Dendritic cell treated with granulocyte-macrophage colony-stimulating factor and Interleukin-4, amounts not matched to agents 40 ng/mL and 50 ng/mL, for 4 days (primary cell): Measurements from ENCODE around the gene STX10.
"Not testable (repeated sequence)": the region's sequence is repeated elsewhere in the genome, so short reads cannot be mapped to it uniquely, and the experiment has no call there.

Experiments used
- H3K27ac Mint-ChIP-seq: one replicate; pipeline ENCODE4 v1.8.0; 2022; ENCODE audit warnings: mild to moderate bottlenecking, mixed read lengths
- H3K27me3 Mint-ChIP-seq: one replicate; pipeline ENCODE4 v1.8.0; 2022; ENCODE audit warnings: mild to moderate bottlenecking, mixed read lengths
- H3K36me3 Mint-ChIP-seq: one replicate; pipeline ENCODE4 v1.8.0; 2022; ENCODE audit warnings: low read depth, mixed read lengths
- H3K4me1 Mint-ChIP-seq: one replicate; pipeline ENCODE4 v1.8.0; 2022; ENCODE audit warnings: low read depth, mixed read lengths
- H3K4me3 Mint-ChIP-seq: one replicate; pipeline ENCODE4 v1.8.0; 2022; ENCODE audit warnings: mild to moderate bottlenecking, moderate library complexity, mixed read lengths
- H3K9me3 Mint-ChIP-seq: one replicate; pipeline ENCODE4 v1.8.0; 2022; ENCODE audit warnings: mixed read lengths
- intact Hi-C: fragments of 100-400 bp; cut with micrococcal nuclease; formaldehyde crosslinking; loops from one replicate; pipeline ENCODE4 v1.15.0; 2022

Gene STX10

DNA sequence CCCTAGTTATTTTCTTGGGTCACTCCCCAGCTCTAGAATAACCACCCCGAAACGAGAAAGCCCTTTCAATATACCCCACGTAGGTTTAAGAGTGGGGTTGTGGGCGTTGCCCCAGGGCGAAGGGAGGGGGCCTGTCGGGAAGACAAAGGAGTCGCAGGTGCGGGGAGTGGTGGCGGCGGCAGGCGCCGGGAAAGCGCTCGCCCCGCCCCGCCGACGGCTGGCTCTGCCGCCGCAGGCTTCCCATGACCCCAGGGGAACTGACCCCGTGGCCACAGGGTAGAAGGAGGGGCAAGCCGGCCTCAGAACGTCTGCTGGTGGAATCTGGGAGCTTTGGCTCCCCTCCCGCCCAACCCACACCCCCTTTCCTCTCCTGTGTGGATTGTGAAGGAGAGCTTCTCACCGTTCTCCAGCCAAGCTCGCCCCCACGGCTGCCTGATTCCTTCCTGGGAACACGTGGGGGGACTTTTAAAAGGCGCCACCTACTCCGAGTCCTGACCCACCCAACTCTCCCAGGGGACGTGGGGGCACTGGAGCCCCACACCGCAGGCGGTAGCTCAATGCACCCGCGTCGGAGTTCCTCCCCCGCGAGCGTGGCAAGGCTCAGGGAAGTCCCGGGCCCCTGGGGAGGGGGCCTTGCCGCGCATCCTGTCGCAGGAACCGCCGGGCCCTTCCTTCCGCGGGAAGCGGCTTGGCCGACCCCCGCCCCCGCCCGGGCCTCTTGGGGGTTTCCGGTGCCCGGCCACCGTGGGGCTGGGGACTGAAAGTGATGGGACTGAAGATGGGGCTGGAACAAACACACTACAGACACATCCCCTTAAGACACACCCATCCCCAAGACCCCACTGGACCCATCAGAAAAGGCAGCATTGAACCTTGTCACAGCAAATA is 5.5 kb upstream of the STX10 start:
- peak overlapping the region; percentile 99 for H3K27ac Mint-ChIP-seq
- H3K36me3 Mint-ChIP-seq = peaks cover 34% of the 10 kb centered on the region
- peaks cover 44% of the 10 kb centered on the region for H3K4me1 Mint-ChIP-seq
- no peaks in the 10 kb centered on the region for H3K27me3 Mint-ChIP-seq
- intact Hi-C loops = no loop called here
- peak overlapping the region; percentile 97 for H3K4me3 Mint-ChIP-seq
- H3K9me3 Mint-ChIP-seq = no peaks in the 10 kb centered on the region

DNA sequence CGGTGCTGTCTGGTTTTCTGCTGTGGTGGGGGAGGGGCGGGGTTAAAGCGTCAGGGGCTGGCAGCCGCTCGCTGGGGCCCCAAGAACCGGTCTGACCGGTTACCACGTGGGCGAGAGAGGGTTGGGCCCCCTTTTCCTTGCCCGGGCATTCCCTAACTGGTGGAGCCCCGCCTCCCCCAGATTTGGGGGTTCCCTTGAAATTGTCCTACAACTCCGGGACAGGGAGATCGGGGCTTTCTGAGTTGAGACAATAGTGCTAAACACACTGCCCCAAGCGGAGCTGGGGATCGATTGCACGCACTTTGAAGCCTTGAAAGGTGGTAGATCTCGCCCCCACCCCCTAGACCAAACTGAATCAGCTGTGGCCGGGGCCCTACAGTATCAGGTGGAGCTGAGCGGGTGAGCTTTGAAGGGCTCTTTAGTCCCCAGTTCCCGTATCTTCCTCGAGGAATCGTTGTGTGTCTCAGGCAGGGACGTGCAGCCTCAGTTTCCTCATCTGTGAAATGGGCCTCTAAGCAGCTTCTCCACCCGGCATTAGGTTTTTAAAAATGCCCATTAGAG is 4.8 kb upstream of the STX10 start:
- H3K4me1 Mint-ChIP-seq = peaks cover 44% of the 10 kb centered on the region

DNA sequence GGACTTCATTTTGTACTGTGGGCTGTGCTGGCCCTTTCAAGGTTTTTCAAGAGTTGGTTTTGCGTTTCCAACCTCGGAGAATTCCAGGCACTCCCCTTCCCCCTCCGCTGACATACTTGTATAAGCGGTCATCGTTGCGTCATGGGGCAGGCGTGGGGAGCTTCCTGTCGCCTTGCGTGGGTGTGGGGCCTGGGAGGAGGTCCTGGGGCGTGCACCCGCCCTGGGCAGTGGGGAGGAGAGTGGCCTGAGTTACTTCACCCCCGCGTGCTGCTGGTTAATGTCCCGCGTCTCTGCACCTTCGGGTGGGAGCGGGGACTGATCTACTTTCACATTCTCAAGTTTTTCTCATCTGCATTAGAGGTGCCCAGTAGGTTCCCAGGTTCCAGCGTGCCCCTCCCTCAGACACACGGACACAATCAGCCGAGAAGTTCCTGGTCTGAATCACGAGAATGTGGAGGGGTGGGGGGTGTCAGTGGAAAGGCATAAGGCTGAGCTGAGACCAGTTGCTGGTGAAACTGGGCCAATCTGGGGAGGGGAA is 4.1 kb upstream of the STX10 start:
- H3K27me3 Mint-ChIP-seq = no peaks in the 10 kb centered on the region
- peaks cover 48% of the 10 kb centered on the region for H3K36me3 Mint-ChIP-seq
- intact Hi-C loops = loop anchor here (5.0 kb wide), 1 partner anchor 52 kb away; the partner anchor contains the start of gene LYL1
- peaks cover 48% of the 10 kb centered on the region for H3K4me1 Mint-ChIP-seq
- H3K4me3 Mint-ChIP-seq = peak overlapping the region; percentile 97
- no peaks in the 10 kb centered on the region for H3K9me3 Mint-ChIP-seq
- H3K27ac Mint-ChIP-seq = peak overlapping the region; percentile 99

More for the DNA sequence above, 4.8 kb upstream of the STX10 start:
- Mint-ChIP-seq H3K27me3 (no peaks in the 10 kb centered on the region), H3K4me3 (peak overlapping the region; percentile 97), H3K9me3 (no peaks in the 10 kb centered on the region), H3K27ac (peak overlapping the region; percentile 99), H3K36me3 (peaks cover 41% of the 10 kb centered on the region)
- intact Hi-C loops = loop anchor here (5.0 kb wide), 1 partner anchor 53 kb away; the partner anchor contains the start of gene LYL1

DNA sequence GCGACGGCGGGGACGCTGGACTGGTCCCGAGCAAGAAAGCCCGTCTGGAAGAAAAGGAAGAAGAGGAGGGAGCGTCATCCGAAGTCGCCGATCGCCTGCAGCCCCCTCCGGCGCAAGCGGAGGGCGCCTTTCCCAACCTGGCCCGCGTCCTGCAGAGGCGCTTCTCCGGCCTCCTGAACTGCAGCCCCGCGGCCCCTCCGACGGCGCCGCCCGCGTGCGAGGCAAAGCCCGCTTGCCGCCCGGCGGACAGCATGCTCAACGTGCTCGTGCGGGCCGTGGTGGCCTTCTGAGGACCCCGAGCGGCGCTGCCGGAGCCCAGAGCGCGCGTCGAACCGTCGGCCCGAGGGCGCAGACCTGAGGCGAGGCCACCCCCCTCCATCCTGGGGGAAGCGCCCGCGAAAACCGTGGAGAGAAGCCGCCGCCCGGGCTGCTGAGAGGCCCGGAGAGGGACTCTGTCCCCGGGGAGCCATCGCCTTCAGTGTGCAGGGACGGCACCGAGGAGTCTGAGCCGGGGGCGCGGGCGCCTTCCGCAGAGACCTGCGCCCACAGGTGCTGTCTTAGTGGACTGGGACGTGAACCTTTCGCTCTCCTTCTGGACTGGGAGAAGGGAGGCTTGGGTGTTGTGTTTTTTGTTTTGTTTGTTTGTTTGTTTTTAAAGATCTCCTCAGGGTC is 3.5 kb upstream of the STX10 start:
- intact Hi-C loops = loop anchor here (5.0 kb wide), 1 partner anchor 51 kb away; the partner anchor contains the start of gene LYL1
- Mint-ChIP-seq H3K4me1 (peaks cover 53% of the 10 kb centered on the region), H3K4me3 (peak overlapping the region; percentile 97), H3K27ac (peak overlapping the region; percentile 99), H3K9me3 (no peaks in the 10 kb centered on the region), H3K36me3 (peaks cover 49% of the 10 kb centered on the region), H3K27me3 (no peaks in the 10 kb centered on the region)

- no peaks in the 10 kb centered on the region for H3K27me3 Mint-ChIP-seq
Observed at GRCh38 chr19:13152974-13153568, 2.9 kb upstream of the STX10 start.

DNA sequence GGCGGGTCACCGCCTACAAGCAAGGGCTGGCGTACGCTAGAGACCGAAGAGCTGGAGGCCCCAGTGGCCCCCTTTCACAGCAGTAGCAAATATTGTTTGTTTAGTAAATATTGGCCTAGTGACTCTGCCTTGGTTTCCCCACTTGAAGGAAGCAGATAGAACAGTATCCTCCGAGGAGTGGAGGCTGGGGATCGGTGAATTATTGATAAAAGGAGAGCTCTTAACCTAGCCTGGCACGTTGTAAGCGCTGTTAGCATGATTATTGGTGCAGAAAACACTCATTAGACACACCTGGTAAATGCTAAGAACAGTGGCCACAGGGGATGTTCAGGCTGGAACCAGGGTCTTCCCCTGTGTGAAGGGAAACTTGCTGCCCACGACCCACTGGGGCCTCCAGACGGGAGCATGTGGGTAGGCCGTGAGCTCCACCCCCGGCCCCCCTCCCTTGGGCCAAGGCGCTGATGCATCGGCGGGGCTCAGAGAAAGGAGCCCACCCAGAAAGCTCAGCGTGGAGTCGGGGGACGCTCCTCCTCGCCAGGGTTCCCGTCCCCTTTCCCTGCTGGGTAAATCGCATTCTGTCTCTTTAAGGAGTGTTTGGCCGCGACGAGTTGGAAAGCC is 2.3 kb upstream of the STX10 start:
- peak overlapping the region; percentile 99 for H3K27ac Mint-ChIP-seq
- intact Hi-C loops = loop anchor here (5.0 kb wide), 1 partner anchor 50 kb away; the partner anchor contains the start of gene LYL1
- H3K36me3 Mint-ChIP-seq = peaks cover 49% of the 10 kb centered on the region
- H3K4me3 Mint-ChIP-seq = peak overlapping the region; percentile 97
- H3K27me3 Mint-ChIP-seq = no peaks in the 10 kb centered on the region
- H3K4me1 Mint-ChIP-seq = peaks cover 57% of the 10 kb centered on the region
- no peaks in the 10 kb centered on the region for H3K9me3 Mint-ChIP-seq

More at GRCh38 chr19:13152974-13153568, 2.9 kb upstream of the STX10 start:
- H3K4me1 Mint-ChIP-seq = peaks cover 54% of the 10 kb centered on the region
- peak overlapping the region; percentile 99 for H3K27ac Mint-ChIP-seq
- H3K4me3 Mint-ChIP-seq = peak overlapping the region; percentile 97
- no peaks in the 10 kb centered on the region for H3K9me3 Mint-ChIP-seq
- intact Hi-C loops = loop anchor here (5.0 kb wide), 1 partner anchor 51 kb away; the partner anchor contains the start of gene LYL1
- peaks cover 49% of the 10 kb centered on the region for H3K36me3 Mint-ChIP-seq

- intact Hi-C loops = loop anchor here (2.0 to 5.0 kb wide), 2 partner anchors 35 to 49 kb away; partner anchors contain the start of genes LYL1 and TRMT1
- peaks cover 53% of the 10 kb centered on the region for H3K36me3 Mint-ChIP-seq
Observed at GRCh38 chr19:13151605-13152355, 1.6 kb upstream of the STX10 start.

DNA sequence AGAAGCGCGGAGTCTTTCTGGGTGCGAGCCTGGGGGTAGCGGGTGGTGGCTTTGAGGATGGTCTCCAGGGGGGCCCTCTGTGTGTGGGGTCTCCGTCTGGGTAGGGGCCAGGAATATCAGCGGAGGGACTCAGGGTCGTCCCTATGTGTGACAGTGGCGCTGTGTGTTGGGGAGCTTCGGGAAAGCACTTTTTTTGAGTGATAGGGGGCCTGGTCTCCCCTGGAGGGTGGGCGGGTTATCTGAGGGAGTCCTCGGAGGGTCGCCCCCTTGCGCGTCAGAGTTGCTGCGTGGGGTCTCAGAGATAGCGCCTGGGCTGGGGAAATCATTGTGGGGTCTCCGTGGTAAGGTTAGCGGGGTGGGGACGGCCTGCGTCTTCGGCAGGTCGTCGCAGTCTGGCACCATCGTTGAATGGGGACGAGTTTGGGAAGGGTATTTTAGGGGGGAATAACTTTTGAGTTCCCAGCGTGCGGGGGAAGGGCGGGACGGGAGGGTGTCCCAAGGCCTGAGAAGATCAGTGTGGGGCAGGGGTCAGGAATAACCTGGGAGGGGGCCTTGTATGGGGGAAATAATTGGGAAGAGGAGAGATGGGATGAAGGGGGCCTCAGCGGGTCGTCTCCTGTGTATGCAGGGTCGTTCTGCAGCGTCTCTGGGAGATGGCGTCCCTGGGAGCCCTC is 893 bp upstream of the STX10 start:
- intact Hi-C loops = loop anchor here (2.0 to 5.0 kb wide), 2 partner anchors 34 to 49 kb away; partner anchors contain the start of genes LYL1 and TRMT1

More at GRCh38 chr19:13151605-13152355, 1.6 kb upstream of the STX10 start:
- Mint-ChIP-seq H3K9me3 (no peaks in the 10 kb centered on the region), H3K27ac (peak overlapping the region; percentile 99), H3K4me3 (peak overlapping the region; percentile 97), H3K4me1 (peaks cover 57% of the 10 kb centered on the region), H3K27me3 (no peaks in the 10 kb centered on the region)

GRCh38 chr19:13149628-13150186 is 468 bp downstream of the STX10 start:
- peaks cover 47% of the 10 kb centered on the region for H3K4me1 Mint-ChIP-seq
- H3K36me3 Mint-ChIP-seq = peaks cover 71% of the 10 kb centered on the region

More for the DNA sequence above, 893 bp upstream of the STX10 start:
- Mint-ChIP-seq H3K27me3 (no peaks in the 10 kb centered on the region), H3K4me1 (peaks cover 54% of the 10 kb centered on the region), H3K36me3 (peaks cover 60% of the 10 kb centered on the region), H3K27ac (peak overlapping the region; percentile 99), H3K4me3 (peak overlapping the region; percentile 97), H3K9me3 (no peaks in the 10 kb centered on the region)

DNA sequence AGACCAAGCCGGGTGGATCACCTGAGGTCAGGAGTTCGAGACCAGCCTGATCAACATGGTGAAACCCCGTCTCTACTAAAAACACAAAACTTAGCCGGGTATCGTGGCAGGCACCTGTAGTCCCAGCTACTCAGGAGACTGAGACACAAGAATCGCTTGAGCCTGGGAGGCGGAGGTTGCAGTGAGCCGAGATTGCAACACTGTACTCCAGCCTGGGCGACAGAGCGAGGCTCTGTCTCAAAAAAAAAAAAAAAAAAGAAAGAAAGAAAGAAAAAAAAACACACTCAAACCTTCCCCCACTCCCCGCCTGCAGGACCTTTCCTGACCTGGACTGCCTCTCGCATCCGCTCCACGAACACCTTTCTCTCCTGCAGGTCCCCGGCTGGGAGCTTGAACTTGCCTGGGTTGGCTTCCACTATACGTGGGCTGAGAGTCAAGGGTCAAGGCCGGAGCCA is 975 bp downstream of the STX10 start:
- H3K27me3 Mint-ChIP-seq, intact Hi-C loops, H3K9me3 Mint-ChIP-seq: not testable (repeated sequence)
- H3K4me3 Mint-ChIP-seq = peak overlapping the region; percentile 97
- H3K36me3 Mint-ChIP-seq = peaks cover 71% of the 10 kb centered on the region
- peak overlapping the region; percentile 99 for H3K27ac Mint-ChIP-seq
- peaks cover 47% of the 10 kb centered on the region for H3K4me1 Mint-ChIP-seq

More at GRCh38 chr19:13149628-13150186, 468 bp downstream of the STX10 start:
- Mint-ChIP-seq H3K4me3 (peak overlapping the region; percentile 97), H3K27me3 (no peaks in the 10 kb centered on the region), H3K27ac (peak overlapping the region; percentile 99), H3K9me3 (no peaks in the 10 kb centered on the region)
- intact Hi-C loops = loop anchor here (2.0 to 5.0 kb wide), 2 partner anchors 33 to 47 kb away; partner anchors contain the start of genes LYL1 and TRMT1

DNA sequence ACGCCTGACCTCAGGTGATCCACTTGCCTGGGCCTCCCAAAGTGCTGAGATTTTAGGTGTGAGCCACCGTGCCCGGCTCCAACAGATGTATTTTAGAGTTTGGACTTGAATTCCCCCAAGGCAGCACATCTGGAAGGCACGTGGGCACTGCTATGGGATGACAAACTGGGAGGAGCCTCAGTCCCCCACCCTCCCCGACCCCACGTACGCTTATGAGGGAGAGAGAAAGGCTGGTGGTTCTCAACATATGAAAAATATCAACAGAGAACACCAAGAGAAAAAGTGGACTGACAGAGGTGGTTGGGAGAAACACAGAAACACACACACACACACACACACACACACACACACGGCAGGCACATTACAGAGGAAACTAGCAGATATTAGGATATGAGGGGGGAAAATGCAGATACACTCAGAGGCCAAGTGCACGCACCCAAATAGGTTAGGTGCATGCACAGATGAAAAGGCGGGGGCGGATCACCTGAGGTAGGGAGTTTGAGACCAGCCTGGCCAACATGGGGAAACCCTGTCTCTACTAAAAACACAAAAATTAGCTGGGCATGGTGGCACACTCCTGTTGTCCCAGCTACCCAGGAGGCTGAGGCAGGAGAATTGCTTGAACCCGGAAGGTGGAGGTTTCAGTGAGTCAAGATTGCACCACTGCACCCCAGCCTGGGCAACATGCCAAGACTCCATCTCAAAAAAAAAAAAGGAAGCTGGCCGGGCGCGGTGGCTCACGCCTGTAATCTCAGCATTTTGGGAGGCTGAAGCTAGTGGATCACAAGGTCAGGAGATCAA is 3.2 kb downstream of the STX10 start:
- peak overlapping the region; percentile 99 for H3K27ac Mint-ChIP-seq
- H3K27me3 Mint-ChIP-seq = no peaks in the 10 kb centered on the region
- H3K4me1 Mint-ChIP-seq = peaks cover 51% of the 10 kb centered on the region
- no peaks in the 10 kb centered on the region for H3K9me3 Mint-ChIP-seq
- H3K4me3 Mint-ChIP-seq = peak overlapping the region; percentile 44
- intact Hi-C loops = no loop called here
- peaks cover 71% of the 10 kb centered on the region for H3K36me3 Mint-ChIP-seq
